ENCODE results near the gene GGCT. TPM values are rescaled to one million over a fixed set of nuclear protein-coding genes. Genes with fewer than 3 reads are reported as not detected.

GGCT gene
- total and polyA plus RNA-seq, 2 of the 8 experiments (the other 6 are each of a cell fraction or from before 2014, with no cell fraction given): 50.0 to 129 TPM

DNA sequence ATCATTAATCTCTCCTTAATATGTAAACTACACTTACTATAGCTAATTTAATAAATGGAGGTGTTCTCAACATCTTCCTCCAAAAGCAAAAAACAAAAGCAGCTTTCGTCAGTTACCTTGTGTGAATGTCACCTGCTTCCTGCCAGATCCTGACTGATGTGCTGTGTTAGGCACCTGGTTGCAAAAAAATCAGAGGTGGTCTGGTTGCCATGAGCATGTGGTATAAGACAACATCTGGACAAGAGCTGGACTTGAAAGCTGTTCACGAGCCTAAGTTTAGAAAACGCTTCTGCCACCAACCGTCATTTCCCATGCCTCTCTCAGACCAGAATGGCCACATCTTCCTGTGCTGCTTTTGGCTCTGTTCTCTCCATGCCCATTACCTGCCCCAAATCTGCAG is 42.0 kb upstream of the GGCT start:
- H4K20me1 ChIP-seq (replicated peaks in 1 of 2; ENCODE audit: control insufficient read depth in 1 of 2, insufficient read depth in 2 of 2, low read length in 2 of 2): no peaks in the 10 kb centered on the region
- 90% methylated on average over 4 of the region's 4 CpGs; no CpG with 5 or more reads in 1 of the 2 experiments for WGBS, 2 experiments (ENCODE audit: extremely low coverage in 1 of 2, insufficient coverage in 1 of 2, insufficient read length in 1 of 2, insufficient replicate concordance in 2 of 2, low coverage in 1 of 2, low lambda C conversion rate in 2 of 2, missing lambda C conversion rate in 1 of 2)
- no peak overlapping the region; the same call in 1 of the 2 replicates for H3K18ac ChIP-seq (ENCODE audit: extremely low read depth, low read length)
- no peak overlapping the region for H2BK15ac ChIP-seq (ENCODE audit: low read length)
- H4K91ac ChIP-seq (replicated peaks; ENCODE audit: insufficient read length, low read length): no peak overlapping the region
- ChIA-PET POLR2A (ENCODE audit: partially characterized antibody) (interaction anchor here (0.8 to 3.4 kb wide), 2 partner anchors 13 to 58 kb away, joined by 3 to 8 read pairs; no protein-coding TSS in a partner anchor), CTCF (ENCODE audit: partially characterized antibody) (interaction anchor here (0.6 to 9.5 kb wide), 17 partner anchors 10 to 391 kb away, joined by 3 to 214 read pairs (median 3); no protein-coding TSS in a partner anchor)
- no peak overlapping the region for H2BK12ac ChIP-seq (ENCODE audit: low read depth, low read length)
- no peaks in the 10 kb centered on the region for H3K79me1 ChIP-seq (ENCODE audit: low read depth, low read length)
- H3K56ac ChIP-seq (replicated peaks; ENCODE audit: insufficient read length, low read depth, low read length): no peak overlapping the region
- H3K27ac ChIP-seq (ENCODE audit: low read depth, low read length): no peak overlapping the region
- H3K4me1 ChIP-seq (replicated peaks in 1 of 4; ENCODE audit: control insufficient read depth in 3 of 4, insufficient read depth in 4 of 4, low read length in 3 of 4): peaks cover 0 to 8% (median 1%) of the 10 kb centered on the region in 4 experiments; a peak in 2 of 7 replicates
- no peak overlapping the region for H3K23ac ChIP-seq (ENCODE audit: insufficient read length)
- no peak overlapping the region for H3K4ac ChIP-seq (replicated peaks; ENCODE audit: insufficient read length, low read depth, low read length)
- no peaks in the 10 kb centered on the region for H3K9me3 ChIP-seq (ENCODE audit: insufficient read depth in 2 of 2, low read depth in 1 of 2, low read length in 1 of 2)
- H3K23me2 ChIP-seq (ENCODE audit: low read depth, low read length): no peaks in the 10 kb centered on the region
- H2AFZ ChIP-seq (ENCODE audit: low read length): no peak overlapping the region
- no peak overlapping the region for H3K14ac ChIP-seq (ENCODE audit: insufficient read length)
- H2BK120ac ChIP-seq (replicated peaks; ENCODE audit: low read depth, low read length): no peak overlapping the region
- H3K4me3 ChIP-seq (ENCODE audit: extremely low read depth in 1 of 4, insufficient read depth in 2 of 4, low read depth in 3 of 4, low read length in 4 of 4): no peak overlapping the region
- no peak for DNase-seq (ENCODE audit: low read depth in 1 of 2, low spot score in 2 of 2)
- no peaks in the 10 kb centered on the region for H3K79me2 ChIP-seq (ENCODE audit: control insufficient read depth in 1 of 2, insufficient read depth in 2 of 2, low read length in 2 of 2)
- no peak for FAIRE-seq
- no peak overlapping the region for H2AK5ac ChIP-seq (ENCODE audit: low read depth, low read length)
- H3K27me3 ChIP-seq (replicated peaks in 1 of 4; ENCODE audit: control insufficient read depth in 3 of 4, extremely low read depth in 1 of 4, insufficient read depth in 3 of 4, low read length in 3 of 4): no peaks in the 10 kb centered on the region
- H2BK20ac ChIP-seq (ENCODE audit: low read length): no peak overlapping the region
- H3K4me2 ChIP-seq (ENCODE audit: insufficient read depth in 1 of 2, low read depth in 2 of 2, low read length in 2 of 2): no peak overlapping the region
- H4K5ac ChIP-seq (ENCODE audit: insufficient read length, low read depth, low read length): no peak overlapping the region
- H3K36me3 ChIP-seq (ENCODE audit: control insufficient read depth in 2 of 4, insufficient read depth in 4 of 4, low read length in 3 of 4): no peaks in the 10 kb centered on the region
- no peak overlapping the region for H3K9ac ChIP-seq (replicated peaks in 1 of 4; ENCODE audit: extremely low read depth in 1 of 4, low read depth in 3 of 4, low read length in 3 of 4)
- H4K8ac ChIP-seq (ENCODE audit: extremely low read depth, insufficient read depth, low read length): no peak overlapping the region
- no peak overlapping the region for H2BK5ac ChIP-seq (ENCODE audit: low read depth, low read length)
- TF ChIP-seq MAFK (IDR thresholded peaks at IDR 0.05; ENCODE audit: low read depth, low read length) (no peak), JUN (IDR thresholded peaks at IDR 0.05; ENCODE audit: low read depth, low read length) (no peak), SIX5 (IDR thresholded peaks at IDR 0.05; ENCODE audit: low read depth, low read length) (no peak), NANOG (IDR thresholded peaks at IDR 0.05; ENCODE audit: insufficient read depth, low read depth, low read length, poor library complexity, severe bottlenecking) (no peak), POU5F1 (IDR thresholded peaks at IDR 0.05; ENCODE audit: low read depth, low read length) (no peak), PHF8 (conservative IDR thresholded peaks at IDR 0.05; ENCODE audit: low read depth, low read length) (no peak), POLR2A (IDR thresholded peaks at IDR 0.05; ENCODE audit: control extremely low read depth in 1 of 2, low read depth in 2 of 2, low read length in 2 of 2) (no peak), EZH2 (IDR thresholded peaks at IDR 0.05; ENCODE audit: low read depth, low read length, severe bottlenecking) (no peak)
- TF ChIP-seq, protein P1, sequence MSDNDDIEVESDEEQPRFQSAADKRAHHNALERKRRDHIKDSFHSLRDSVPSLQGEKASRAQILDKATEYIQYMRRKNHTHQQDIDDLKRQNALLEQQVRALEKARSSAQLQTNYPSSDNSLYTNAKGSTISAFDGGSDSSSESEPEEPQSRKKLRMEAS (IDR thresholded peaks at IDR 0.05): no peak

Data from H1 (cell line).